HepG2 (cell line): ENCODE results near the gene GFOD1. TPM values are rescaled to one million over a fixed set of nuclear protein-coding genes. Genes with fewer than 3 reads are reported as not detected.

ENCODE experiments used
- ATAC-seq: fragments of 200-7000 bp; cut with Tn5 transposase; 3 replicates; pipeline ENCODE4 v1.9.1; 2020; ENCODE audit warnings: mild to moderate bottlenecking, moderate library complexity
- BruUV-seq: library from RNA; stranded (reverse); fragments of 400-500 nt; replicated peaks from 2 replicates; lab custom pipeline; 2021; lab: Mats Ljungman, UMichigan
- CTCF ChIA-PET: fragments of 300-600 bp; formaldehyde crosslinking; extraction: SDS; loops from one replicate; lab custom pipeline; 2021; ENCODE audit warnings: low total read pairs, inconsistent platforms, low intra/inter-chr PET ratio; lab: Yijun Ruan, JAX
- POLR2A ChIA-PET: fragments of 350-600 bp; sonication (Branson Sonifier 250); formaldehyde crosslinking; loops from one replicate; lab custom pipeline; 2020; ENCODE audit warnings: antibody characterized with exemption, inconsistent platforms; lab: Yijun Ruan, JAX
- DNase-seq: peaks from one replicate; pipeline ENCODE4 v3.0.0-alpha.2; 2015; ENCODE audit warnings: low spot score
- FAIRE-seq: peaks from 3 replicates; lab custom pipeline; 2011; peaks lifted over from hg19 to GRCh38; lab: Jason Lieb, UNC
- H2AFZ ChIP-seq: one replicate; pipeline ENCODE4 v1.6.1; 2011; ENCODE audit warnings: low read length, inconsistent platforms
- H3K27ac ChIP-seq: fragments of 300-600 bp; 3 replicates; pipeline ENCODE4 v1.8.0; 2011; ENCODE audit warnings: mixed run types, mild to moderate bottlenecking, mixed read lengths, low read length, inconsistent platforms; ENCODE audit not compliant: insufficient read depth; ENCODE audit errors: extremely low read length
- H3K27me3 ChIP-seq, 2 experiments: fragments of 200-600 bp in 1 of 2; 2 replicates in 1 of 2; 3 replicates in 1 of 2; pipeline versions ENCODE4 v1.6.0 to v1.8.0; 2011; ENCODE audit warnings: low read length in 2 of 2, mild to moderate bottlenecking in 2 of 2, moderate library complexity in 2 of 2, inconsistent platforms in 1 of 2; ENCODE audit not compliant: insufficient read depth in 2 of 2, control insufficient read depth in 1 of 2
- H3K36me3 ChIP-seq, 2 experiments: fragments of 200-600 bp in 1 of 2; replicated peaks in 1 of 2; 2 replicates in 1 of 2; 3 replicates in 1 of 2; pipeline versions ENCODE4 v1.5.1 to v1.8.0; 2011; ENCODE audit warnings: low read length in 2 of 2, inconsistent platforms in 1 of 2; ENCODE audit not compliant: insufficient read depth in 2 of 2, control insufficient read depth in 1 of 2
- H3K4me1 ChIP-seq: 2 replicates; pipeline ENCODE4 v1.5.1; 2012; ENCODE audit warnings: low read length, inconsistent platforms; ENCODE audit not compliant: insufficient read depth
- H3K4me2 ChIP-seq: 2 replicates; pipeline ENCODE4 v1.6.0; 2011; ENCODE audit warnings: low read depth, low read length, inconsistent platforms
- H3K4me3 ChIP-seq, 3 experiments: fragments of 200-600 bp in 1 of 3; sonication (generic), shearing (Covaris generic) in 1 of 3; replicated peaks in 1 of 3; 2 replicates each; pipeline ENCODE4 v1.5.1; 2011 to 2016; ENCODE audit warnings: low read length in 3 of 3, inconsistent platforms in 2 of 3, low read depth in 2 of 3, mild to moderate bottlenecking in 2 of 3, control low read depth in 1 of 3, mixed read lengths in 1 of 3; ENCODE audit not compliant: insufficient read depth in 1 of 3
- H3K79me2 ChIP-seq: one replicate; pipeline ENCODE4 v1.6.1; 2011; ENCODE audit warnings: low read length, inconsistent platforms; ENCODE audit not compliant: insufficient read depth
- H3K9ac ChIP-seq: 2 replicates; pipeline ENCODE4 v1.6.0; 2011; ENCODE audit warnings: mild to moderate bottlenecking, low read depth, low read length, inconsistent platforms; ENCODE audit not compliant: insufficient read depth
- H3K9me3 ChIP-seq: 2 replicates; pipeline ENCODE4 v1.5.1; 2012; ENCODE audit warnings: mild to moderate bottlenecking, low read length
- H4K20me1 ChIP-seq: 2 replicates; pipeline ENCODE4 v1.6.0; 2011; ENCODE audit warnings: inconsistent platforms, mild to moderate bottlenecking, low read length, moderate library complexity; ENCODE audit not compliant: insufficient read depth
- ATF4 ChIP-seq, 2 experiments: fragments of 450-650 bp in 1 of 2; sonication (generic) in 1 of 2; formaldehyde crosslinking; IDR thresholded peaks; 2 replicates each; pipeline versions ENCODE4 v1.5.0 to v1.8.0; 2020 to 2022; ENCODE audit warnings: mild to moderate bottlenecking in 1 of 2, missing genetic modification reagents in 1 of 2
- FOXK2 ChIP-seq: fragments of 450-650 bp; IDR thresholded peaks from 2 replicates; pipeline ENCODE4 v1.6.1; 2016
- HES4 ChIP-seq: sonication (generic); formaldehyde crosslinking; IDR thresholded peaks from 2 replicates; pipeline ENCODE4 v1.9.0; 2021; ENCODE audit warnings: mild to moderate bottlenecking, missing genetic modification reagents, borderline replicate concordance
- NR2F1 ChIP-seq, 2 experiments: fragments of 450-650 bp in 1 of 2; formaldehyde crosslinking in 1 of 2; IDR thresholded peaks; 2 replicates each; pipeline versions ENCODE4 v1.5.0 to v1.6.1; 2016 to 2020; ENCODE audit warnings: mild to moderate bottlenecking in 1 of 2, missing compliant biosample characterization in 1 of 2, missing genetic modification reagents in 1 of 2, moderate library complexity in 1 of 2
- PRDM15 ChIP-seq: sonication (generic); formaldehyde crosslinking; IDR thresholded peaks from 2 replicates; pipeline ENCODE4 v1.4.0; 2020; ENCODE audit warnings: missing genetic modification reagents
- PTBP1 ChIP-seq: fragments of 200-400 bp; formaldehyde crosslinking; IDR thresholded peaks from 2 replicates; pipeline ENCODE4 v1.6.1; 2018; ENCODE audit warnings: low read length, low read depth; ENCODE audit not compliant: poor library complexity, severe bottlenecking
- ZNF569 ChIP-seq: sonication (generic); formaldehyde crosslinking; IDR thresholded peaks from 2 replicates; pipeline ENCODE4 v1.5.0; 2020; ENCODE audit warnings: mild to moderate bottlenecking, missing genetic modification reagents, moderate library complexity, borderline replicate concordance
- ZNF792 ChIP-seq: IDR thresholded peaks from 2 replicates; pipeline ENCODE4 v1.6.1; 2016
- WGBS: methylation state at CpG from one replicate; pipeline ENCODE4 v1.1.6; 2017; ENCODE audit warnings: low lambda C conversion rate; 5-methylcytosine and 5-hydroxymethylcytosine counted together
- in situ Hi-C: cut with HindIII; loops from 2 replicates; pipeline ENCODE4 v1.10.0; 2017; ENCODE audit warnings: low pct_unique_long_range_greater_than_20kb; ENCODE audit not compliant: extremely low pct_ligation_motif_present
- intact Hi-C: fragments of 100-400 bp; cut with micrococcal nuclease; formaldehyde crosslinking; loops from one replicate; pipeline ENCODE4 v1.10.0; 2022; ENCODE audit not compliant: unreplicated experiment
- polyA plus RNA-seq, 8 experiments: library from polyadenylated mRNA; depleted of rRNA in 3 of 8; stranded (reverse) in 7 of 8; unstranded in 1 of 8; fragments of >200 nt; fragmentation: Illumina TruSeq in 4 of 8; extraction: Trizol in 4 of 8; gene quantifications; 2 replicates each; pipeline versions ENCODE4 v1.2.1 to v1.2.3, GENCODE V29; 2011 to 2016; ENCODE audit warnings: low read depth in 4 of 8, missing spikeins in 1 of 8, mixed read lengths in 1 of 8; ENCODE audit not compliant: insufficient read depth in 1 of 8
- total RNA-seq, 5 experiments: library from RNA; depleted of rRNA; stranded (reverse); fragments of >200 nt; fragmentation: Illumina TruSeq; extraction: Trizol; gene quantifications; 2 replicates each; pipeline ENCODE4 v1.2.3, GENCODE V29; 2016; ENCODE audit warnings: low read depth in 1 of 5

GFOD1 gene
- total and polyA plus RNA-seq, 2 of the 13 experiments (the other 11 are each of a cell fraction or from before 2014, with no cell fraction given) = 1.9 to 6.4 TPM

GRCh38 chr6:13360671-13361540, 126.5 kb downstream of the GFOD1 start:
- DNase-seq (no peak), FAIRE-seq (no peak), ATAC-seq (no peak)
- Histone ChIP-seq H3K9me3 (no peaks in the 10 kb centered on the region), H3K4me2 (no peak overlapping the region), H3K36me3 (peaks cover 0 to 3% of the 10 kb centered on the region in 2 experiments; a peak in 2 of 5 replicates), H3K9ac (no peak overlapping the region), H3K79me2 (no peaks in the 10 kb centered on the region), H3K4me3 (no peak overlapping the region), H4K20me1 (no peaks in the 10 kb centered on the region), H3K27ac (no peak overlapping the region), H3K4me1 (peaks cover 6% of the 10 kb centered on the region; the same call in 1 of the 2 replicates), H3K27me3 (no peaks in the 10 kb centered on the region), H2AFZ (no peak overlapping the region)
- intact Hi-C loops = no loop called here
- WGBS = 95% methylated on average over 6 of the region's 6 CpGs
- in situ Hi-C loops = no loop called here
- BruUV-seq = no TSS peak
- no peak for TF ChIP-seq PRDM15
- no peak for TF ChIP-seq FOXK2
- TF ChIP-seq HES4 = no peak
- TF ChIP-seq ATF4 (CRISPR knock-in tag; IDR thresholded peaks at IDR 0.05) = no peak
- no peak for TF ChIP-seq PTBP1
- no peak for TF ChIP-seq ZNF569 (CRISPR knock-in tag)
- TF ChIP-seq ZNF792 (CRISPR knock-in tag) = no peak
- TF ChIP-seq NR2F1 (CRISPR knock-in tag; IDR thresholded peaks at IDR 0.05) = no peak
- TF ChIP-seq, all 625 proteins: peak for 0
- POLR2A ChIA-PET = interaction anchor here (0.7 kb wide), 1 partner anchor 32 kb away, joined by 4 read pairs; the partner anchor contains the start of gene TBC1D7
- CTCF ChIA-PET = no interaction called here
